NCI-H146 (cell line): ENCODE results near the gene PRKAR1B.
"Not testable (repeated sequence)": the region's sequence is repeated elsewhere in the genome, so short reads cannot be mapped to it uniquely, and the experiment has no call there.

Source experiments
- DNase-seq: peaks from one replicate; lab custom pipeline; 2025; lab: John Stamatoyannopoulos, UW

PRKAR1B gene

DNA sequence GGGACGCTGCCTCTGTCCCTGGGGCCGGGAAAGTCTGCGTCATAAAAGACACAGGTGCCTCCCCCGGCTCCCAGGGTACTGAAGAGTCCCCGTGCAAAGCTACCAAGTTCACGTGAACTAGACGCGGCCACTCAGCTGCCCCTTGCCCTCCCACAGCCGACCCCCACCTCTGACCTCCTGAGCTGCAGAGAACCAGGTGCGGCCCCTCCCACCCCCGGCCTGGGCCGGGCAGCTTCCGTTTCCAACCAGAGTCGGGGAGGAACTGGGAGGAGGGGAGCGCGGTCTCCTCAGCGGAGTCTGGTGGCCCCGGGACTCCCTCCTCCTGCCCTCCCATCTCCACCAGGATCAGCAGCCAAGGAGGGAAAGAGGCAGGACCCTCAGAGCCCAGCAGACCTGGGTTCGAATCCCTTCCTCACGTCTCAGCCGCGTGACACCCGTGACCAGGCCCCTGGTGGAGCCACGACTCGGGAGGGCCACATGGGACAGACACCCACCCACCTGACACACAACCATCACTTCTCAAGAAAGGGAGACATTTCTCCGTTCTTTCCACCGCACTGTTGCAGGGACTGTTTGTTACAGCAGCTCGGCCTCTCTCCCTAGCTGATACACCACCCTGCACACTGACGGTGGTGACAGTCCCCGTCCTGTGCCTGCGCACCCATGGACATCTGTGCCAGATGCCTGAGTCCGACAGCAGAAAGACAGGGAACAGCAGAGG is 170.1 kb downstream of the PRKAR1B start:
- DNase-seq: no peak

DNA sequence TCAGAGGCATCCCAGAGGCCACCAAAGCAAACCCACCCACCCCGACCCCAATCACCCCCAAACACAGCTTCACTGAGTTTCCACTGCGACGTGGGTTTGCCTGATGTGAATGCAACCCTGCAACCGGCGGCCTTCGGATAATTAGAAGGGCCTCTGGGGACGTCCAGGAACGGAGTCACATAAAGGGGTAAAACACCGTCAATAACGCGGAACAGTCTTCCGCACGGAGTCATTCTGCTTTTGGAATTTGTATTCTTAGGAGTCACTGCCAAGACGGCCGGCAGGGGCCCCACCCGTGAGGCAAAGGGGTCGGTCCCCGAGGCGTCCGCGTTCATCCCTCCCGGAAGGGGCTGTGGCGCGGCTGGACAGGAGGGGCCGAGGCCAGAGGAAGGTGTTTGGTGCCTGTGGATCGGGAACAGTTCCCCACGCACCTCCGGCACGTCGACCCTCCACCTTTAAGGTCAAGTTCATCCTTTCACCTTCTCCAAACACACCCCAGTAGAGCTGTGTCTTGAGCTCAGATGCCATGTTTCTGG is 170.7 kb downstream of the PRKAR1B start:
- no peak for DNase-seq

DNA sequence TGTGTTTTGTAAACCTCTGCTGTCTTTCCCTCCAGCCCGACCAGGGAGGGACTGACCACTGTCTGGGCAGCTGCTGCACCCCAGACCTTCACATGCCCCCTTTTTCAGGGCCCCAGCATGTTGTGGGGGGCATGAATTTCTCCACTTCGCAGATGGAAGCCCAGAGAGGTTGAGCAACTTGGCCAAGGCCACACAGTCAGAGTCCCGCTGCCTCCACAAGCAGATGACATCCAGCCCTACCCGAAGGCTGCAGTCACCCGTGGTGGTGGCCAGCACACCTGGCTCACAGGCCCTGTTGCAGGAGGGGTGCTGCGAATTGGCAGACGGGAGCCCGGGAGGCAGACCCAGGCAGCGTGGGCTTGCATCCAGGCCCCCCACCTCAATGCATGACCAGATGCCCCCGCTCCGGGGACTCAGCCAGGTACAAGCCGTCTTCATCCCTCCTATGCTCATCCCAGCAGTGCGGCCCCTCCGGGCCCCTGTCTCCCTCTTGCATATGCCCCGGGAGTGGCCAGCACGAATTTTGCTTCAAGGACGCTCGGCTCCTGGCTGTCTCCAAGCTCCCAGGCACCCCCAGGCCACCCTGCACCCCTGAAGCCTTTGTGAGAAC is 171.4 kb downstream of the PRKAR1B start:
- no peak for DNase-seq

DNA sequence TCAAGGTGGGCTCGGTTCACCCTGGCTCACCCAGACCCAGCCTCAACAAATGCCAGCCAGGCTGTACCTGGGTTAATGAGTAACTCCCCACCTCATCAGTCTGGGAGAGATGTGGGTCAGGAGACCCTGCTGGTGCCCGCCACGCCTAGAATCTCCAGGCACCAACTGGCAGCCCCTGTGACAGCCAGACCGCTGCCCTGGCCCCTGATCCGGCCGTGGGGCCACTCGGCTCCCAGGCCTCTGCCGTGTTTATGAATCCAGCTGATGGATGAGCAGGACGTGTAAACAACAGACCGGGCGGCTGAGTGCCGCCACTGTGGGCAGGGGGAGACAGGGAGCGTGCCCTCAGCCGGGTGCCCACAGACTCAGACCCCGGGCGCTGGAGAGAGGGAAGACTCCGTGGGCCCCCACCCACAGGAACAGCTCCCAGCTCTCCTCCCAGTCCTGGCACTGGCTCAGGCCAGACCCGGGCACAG is 173.4 kb downstream of the PRKAR1B start:
- no peak for DNase-seq

DNA sequence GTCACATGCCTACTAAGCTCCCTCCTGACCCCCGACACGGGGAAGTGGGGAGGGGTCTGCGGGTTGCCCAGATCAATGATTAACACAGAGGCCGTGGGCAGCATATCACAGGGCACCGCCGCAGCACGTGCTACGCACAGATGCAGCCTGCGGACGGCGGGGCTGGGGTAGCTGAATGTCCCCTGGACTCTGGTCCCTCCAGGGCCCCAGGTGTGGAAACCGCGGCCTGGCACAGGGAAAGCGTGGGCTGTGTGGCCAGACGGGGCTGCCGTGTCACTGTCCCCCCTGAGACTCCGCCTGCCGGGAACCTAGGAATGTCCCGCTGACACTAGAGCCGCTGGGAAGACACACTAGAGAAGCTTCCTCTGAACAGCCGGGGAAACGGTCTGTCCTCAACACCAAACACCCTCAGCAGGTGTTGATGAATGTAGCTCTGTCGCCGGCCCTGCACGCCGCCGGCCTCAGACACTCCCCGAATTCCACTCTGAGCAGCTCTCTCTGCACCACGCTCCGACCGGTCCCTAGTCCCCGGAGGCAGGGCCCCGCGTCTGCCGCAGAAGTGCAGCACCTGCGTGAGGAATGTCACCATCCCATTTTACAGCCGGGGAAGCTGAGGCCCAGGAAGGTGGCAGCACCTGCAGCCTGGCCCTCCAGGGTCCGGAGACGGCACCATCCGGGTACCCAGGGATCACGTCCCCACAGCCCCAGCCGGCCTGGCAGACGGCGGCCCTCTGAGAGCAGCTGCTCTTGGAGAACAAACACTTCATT is 174.0 kb downstream of the PRKAR1B start:
- DNase-seq: no peak

DNA sequence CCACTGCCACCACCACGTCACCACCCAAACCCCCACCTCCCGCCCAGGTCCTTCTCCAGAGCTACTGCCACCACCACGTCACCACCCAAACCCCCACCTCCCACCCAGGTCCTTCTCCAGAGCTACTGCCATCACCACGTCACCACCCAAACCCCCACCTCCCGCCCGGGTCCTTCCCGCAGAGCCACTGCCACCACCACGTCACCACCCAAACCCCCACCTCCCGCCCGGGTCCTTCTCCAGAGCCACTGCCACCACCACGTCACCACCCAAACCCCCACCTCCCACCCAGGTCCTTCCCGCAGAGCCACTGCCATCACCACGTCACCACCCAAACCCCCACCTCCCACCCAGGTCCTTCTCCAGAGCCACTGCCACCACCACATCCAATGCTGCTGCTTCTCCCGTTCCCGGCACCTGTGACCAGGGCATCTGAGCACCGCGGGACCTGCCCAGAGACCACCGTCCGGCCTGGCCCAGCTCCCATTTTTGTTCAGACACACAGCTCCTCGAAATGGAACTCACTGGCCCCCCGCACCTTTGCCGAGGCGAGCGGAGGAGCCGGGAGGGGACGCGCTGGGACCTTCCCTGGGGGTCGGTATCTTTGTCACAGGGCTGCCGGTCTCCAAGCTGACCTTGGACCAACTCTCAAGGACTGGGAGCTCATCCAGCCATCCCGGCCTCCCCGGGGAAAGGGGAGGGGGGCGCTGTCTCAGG is 174.8 kb downstream of the PRKAR1B start:
- DNase-seq: not testable (repeated sequence)

DNA sequence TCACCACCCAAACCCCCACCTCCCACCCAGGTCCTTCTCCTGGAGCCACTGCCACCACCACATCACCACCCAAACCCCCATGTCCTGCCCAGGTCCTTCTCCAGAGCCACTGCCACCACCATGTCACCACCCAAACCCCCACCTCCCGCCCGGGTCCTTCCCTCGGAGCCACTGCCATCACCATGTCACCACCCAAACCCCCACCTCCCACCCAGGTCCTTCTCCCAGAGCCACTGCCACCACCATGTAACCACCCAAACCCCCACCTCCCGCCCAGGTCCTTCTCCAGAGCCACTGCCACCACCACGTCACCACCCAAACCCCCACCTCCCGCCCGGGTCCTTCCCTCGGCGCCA is 175.5 kb downstream of the PRKAR1B start:
- DNase-seq: not testable (repeated sequence)

DNA sequence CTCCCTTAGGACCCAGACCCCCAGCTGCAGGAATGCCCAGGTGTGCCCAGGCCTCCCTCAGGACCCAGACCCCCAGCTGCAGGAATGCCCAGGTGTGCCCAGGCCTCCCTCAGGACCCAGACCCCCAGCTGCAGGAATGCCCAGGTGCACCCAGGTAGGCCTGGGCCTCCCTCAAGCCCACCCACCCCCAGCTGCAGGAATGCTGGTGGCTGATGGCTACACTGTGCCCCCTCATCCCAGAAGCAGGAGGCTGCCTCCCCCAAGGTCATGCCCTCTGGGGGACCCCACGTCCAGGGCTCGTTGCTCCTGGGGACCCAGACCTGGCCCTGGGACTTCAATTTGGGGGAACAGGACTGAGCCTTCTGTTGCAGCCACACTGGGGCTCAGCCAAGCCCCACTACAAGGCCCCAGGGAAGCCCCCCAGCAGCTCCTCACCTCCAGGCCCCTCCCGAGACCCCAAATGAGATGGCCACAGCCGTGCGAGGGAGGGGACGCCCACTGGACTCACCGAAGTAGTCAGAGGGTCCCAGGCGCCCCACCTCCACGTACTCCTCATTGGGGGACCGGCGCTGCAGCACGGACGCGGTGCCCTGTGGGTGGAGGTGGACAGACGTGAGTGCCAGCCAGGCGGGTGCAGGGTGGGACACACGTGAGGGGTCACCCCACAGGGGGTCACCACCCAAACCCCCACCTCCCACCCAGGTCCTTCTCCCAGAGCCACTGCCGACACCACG is 176.0 kb downstream of the PRKAR1B start:
- no peak for DNase-seq

DNA sequence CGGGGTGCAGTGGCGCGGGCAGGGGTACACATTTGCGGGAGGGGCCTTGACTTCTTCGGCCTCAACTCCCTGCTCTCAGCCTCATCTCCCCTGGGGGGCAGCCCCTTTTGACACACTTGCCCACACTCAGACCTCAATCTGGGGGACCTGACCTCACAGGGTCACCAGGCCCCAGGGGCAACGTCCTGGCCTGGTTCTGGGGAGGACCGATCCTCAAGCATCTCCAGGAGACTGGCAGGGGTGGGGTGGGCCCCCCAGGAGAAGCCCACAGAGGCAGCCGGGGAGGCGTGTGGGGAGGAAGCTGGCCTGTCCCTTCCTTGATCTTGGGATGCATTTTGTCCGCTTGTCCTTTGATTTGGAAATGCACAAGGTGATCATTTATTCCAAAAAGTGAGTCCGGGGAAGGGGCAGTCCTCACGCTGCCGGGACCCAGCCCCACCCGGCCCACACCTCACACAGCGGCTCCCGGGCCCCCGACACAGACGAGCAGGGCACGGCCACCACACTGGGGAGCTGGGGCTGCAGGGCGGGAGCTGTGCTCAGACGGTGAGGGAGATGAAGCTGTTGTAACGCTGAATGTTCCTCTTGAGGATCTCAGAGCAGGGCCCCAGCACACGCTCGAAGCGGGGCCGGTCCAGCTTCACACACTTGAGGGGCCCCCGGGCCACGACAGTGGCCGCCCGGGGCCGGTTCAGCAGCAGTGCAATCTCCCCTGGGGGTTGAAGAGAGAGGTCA is 177.0 kb downstream of the PRKAR1B start:
- no peak for DNase-seq

DNA sequence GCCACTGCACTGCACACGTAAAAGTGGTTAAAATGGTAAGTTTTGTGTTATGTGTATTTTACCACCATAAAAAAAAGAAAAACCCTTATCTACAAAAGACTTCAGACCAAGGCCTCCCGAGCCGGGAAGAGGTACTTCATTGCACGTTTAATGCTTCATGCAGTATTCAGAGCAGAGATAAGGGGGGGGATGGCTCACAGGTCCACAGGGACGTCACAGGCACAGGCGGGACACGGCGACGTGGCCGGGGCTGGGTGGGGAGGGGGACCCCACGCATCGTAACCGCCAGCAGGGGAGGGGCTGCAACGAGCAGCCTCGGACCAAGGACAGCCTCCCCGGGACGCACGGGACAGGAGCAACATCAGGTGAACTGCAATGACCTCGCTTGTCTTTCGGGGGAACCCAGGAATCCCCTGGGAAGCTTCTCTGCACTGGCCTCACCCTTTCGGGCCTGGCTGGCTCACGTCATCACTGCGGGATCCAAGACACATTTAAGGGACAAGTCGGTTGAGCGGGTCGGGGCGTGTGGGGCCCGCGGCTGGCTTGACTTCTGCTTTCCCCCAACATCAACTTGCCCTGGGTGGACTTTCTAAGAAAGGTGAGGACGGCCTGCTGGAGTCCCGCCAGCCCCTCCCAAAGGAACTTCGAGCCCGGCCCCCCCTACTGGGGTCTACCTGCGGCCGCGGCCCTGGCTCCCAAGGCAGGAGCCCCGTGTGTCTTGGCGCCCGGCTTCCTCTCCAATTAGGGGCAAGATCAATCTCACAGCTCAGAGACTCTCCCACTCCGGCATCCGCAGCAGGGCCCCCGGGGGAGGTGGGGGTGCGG is 177.8 kb downstream of the PRKAR1B start:
- DNase-seq: no peak

DNA sequence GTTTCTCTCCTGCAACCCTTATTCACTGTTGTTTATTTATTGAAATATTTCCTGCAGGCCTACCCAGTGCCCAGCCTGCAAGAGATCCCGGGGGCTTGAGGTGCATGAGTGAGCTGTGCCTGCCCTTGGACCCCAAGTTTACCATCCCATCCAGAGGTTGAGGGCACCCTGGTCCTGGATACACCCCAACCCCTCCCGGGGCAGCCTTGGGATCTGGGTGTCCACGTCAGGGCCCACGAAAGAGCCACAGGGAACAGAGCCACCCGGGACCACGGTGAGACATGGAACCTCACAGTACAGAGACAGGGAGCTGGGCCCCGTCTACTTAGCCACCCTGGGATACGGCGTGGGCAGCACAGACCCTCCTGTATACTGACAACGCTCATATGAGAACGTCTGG is 178.7 kb downstream of the PRKAR1B start:
- no peak for DNase-seq

DNA sequence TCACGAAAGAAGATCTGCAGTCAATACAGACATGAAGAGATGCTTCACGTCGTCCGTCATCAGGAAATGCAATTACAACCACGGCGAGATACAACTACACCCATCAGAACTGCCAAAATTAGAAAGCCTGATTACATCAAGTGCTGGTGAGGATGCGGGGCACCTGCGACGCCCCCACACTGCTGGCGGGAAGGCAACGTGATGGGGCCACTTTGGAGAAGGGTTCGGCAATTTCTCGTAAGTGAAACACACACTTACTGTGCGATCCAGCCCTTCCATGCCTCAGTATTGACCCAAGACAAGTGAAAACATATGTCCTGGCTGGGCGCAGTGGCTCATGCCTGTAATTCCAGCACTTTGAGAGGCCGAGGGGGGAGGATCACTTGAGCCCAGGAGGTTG is 181.6 kb downstream of the PRKAR1B start:
- no peak for DNase-seq

DNA sequence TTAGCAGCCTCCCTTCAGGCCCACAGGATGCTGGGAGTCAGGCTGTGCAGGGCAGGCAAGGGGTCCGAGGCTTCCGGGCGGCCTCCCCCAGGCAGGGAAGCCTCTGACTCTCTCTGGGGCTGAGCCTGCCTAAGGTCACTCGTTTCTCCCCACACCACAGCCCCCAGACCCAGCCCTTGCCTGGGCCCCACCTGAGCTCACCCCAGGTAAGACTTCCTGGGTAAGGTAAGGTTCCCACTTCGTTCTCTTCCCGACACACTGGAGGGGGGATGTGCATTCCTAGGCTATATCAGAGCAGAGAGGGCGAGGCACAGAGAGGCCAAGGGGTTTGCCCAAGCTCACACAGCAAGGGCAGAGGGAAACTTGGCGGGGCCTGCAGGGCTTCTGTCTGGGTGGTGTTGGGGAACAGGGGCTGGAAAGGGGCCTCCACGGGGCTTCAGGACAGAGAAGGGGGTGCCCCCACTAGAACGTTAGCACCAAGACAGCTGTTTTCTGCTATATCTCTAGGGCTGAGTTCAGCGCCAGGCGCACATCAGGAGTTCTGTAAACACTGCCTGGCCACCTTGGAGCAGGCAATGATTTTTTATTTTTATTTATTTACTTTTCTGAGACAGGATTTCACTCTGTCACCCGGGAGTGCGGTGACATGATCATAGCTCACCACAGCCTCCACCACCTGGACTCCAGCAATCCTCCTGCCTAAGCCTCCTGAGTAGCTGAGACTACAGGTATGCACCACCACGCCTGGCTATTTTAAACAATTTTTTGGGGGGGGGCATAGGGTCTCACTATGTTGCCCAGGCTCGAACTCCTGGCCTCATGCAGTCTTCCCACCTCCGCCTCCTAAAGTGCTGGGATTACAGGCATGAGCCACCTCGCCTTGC is 182.5 kb downstream of the PRKAR1B start:
- DNase-seq: no peak

DNA sequence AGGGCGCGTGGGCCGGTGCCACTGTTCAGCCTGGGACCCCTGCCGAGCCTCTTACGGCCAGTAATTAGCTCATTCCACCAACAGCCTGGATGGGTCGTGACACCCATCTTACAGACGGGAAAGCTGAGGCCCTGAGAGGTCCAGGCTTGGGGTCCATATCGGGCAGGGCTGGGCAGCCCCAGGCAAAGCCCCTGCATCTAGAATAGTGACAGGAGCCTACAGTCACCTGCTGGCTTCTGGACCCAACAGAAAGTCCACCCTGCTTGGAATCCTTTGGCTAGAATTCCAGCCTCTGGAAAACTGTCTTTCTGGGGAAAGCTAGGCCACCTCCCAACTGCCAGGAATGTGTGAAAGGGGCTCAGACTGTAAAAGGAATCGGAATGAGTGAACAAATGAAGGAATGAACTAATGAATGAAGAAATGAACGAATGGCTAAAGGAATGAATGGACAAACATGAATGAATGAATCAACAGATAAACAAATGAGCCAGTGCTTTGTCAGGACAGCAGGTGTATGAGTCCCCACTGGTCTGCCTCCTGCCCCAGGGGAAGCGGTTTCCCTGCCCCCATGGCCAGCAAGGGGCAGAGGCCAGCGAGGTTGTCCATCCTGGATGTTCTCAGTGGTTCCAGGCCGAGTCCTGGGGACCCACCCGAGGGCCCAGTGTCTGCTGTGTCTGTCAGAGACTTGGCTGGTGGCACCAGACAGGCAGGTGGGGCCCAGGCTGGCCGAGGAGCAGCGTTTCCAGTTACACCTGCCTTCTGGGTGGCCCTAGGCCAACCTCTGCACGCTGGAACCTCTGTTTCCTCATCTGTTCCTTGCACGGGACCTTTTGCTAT is 183.4 kb downstream of the PRKAR1B start:
- DNase-seq: no peak

DNA sequence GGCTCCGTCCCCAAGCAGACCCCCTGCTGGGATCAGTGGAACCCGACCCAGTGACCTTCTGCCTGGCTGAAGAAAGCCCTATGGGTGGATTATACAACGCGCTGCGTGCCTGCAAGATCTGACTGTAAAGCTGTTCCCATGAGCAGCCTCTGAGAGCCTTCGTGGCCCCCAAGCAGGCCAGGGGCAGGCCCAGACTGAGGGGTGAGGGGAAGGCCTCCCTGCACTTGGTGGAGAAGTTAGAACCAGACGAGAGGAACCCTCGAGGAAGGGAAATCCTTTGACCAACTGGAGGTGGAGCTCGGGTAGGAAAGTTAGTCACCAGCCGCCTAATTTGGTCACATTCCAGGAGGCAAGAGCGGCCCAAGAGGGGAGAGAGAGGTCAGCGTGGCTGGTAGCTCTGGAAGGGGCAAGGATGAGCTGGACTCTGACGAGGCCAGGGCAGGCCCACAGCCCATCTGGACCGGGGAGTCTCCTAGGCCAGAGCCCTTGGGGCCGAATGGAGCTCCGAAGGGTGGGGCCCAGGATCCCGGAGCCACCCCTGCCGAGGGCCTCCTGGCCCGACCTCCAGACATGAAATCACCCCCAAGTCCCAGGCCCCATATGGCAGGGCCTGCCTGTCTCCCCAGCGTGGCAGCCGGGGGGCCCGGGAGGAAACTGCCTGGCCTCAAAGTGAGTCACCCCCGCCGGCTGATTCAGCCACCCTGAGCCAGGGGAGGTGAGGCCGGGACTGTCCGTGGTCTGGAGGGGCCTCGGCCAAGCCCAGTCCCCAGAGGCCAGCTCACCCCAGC is 184.2 kb downstream of the PRKAR1B start:
- DNase-seq: no peak

DNA sequence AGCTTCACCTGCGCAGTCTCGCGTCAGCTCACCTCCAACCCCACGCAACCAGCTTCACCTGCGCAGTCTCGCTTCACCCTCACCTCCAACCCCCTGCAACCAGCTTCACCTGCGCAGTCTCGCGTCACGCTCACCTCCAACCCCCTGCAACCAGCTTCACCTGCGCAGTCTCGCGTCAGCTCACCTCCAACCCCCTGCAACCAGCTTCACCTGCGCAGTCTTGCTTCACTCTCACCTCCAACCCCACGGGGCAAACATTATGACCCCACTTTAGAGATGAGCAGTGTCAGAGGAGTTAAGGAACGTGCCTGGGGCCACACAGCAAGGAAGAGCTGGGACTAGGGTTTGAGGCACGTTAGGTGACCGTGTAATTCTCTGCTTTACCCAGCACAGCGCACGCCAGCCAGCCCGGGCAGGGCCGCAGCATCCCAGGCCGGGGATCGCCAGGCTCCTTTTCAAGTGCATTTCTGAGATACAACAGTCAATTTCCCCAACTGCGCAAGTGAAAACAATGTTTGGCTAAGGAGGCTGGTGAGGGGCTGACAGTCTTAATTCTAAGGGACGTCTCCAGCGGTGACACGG is 184.9 kb downstream of the PRKAR1B start:
- DNase-seq: no peak

DNA sequence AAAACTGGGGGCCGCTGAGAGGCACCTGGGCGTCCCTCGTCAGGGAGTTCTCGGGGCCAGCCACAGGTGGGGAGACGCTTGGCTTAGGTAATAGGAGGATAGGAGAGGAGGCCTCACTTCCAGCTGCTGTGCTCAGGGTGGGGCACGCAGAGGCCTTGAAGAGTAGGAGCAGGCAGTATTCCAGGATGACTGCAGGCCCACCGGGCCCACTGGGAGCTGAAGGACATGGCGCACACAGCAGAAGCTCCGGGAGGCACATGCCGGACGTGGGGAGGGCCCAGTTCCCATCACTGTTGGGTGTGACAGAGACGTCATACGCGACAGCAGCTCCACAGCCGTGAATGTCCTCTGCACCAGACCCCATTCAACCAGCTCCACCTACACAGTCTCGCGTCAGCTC is 185.4 kb downstream of the PRKAR1B start:
- DNase-seq: no peak
